Stimulated activated CD8-positive, alpha-beta memory T cell treated with anti-CD3 and anti-CD28 coated beads, Interleukin-4, amount 100 ng/mL, for 4 hours (primary cell): ENCODE results near the gene ARMH4.

Source experiments
- DNase-seq, 2 donors: peaks; one replicate each; pipeline ENCODE4 v3.0.0-alpha.2; 2020; ENCODE audit warnings: low read depth in 2 of 2, low spot score in 1 of 2

ARMH4 gene

DNA sequence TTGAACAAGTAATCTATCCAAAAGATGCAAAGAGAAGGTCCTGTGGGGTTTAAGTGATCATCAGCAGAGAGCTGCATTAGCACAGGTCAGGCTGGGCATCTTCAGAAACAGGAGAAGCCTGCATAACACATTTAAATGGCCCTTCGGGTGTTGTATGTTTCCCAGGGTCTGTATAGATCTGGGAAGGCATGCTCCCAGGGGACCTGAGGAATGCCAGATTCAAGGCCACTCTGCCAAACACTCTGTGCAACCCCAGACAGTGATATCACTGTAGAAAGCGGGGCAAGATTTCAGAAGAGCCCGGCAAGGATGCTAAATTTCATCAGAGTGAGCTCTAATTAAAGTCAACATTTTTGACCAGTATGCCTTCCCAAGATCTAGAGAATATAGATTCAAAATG, 92.9 kb downstream of the ARMH4 start:
- DNase-seq, result no peak

- no peak for DNase-seq
These were observed 96.5 kb downstream of the ARMH4 start for GRCh38 chr14:58055497-58056010.

- DNase-seq, result no peak
These were observed 97.9 kb downstream of the ARMH4 start for GRCh38 chr14:58054100-58054499.

- no peak for DNase-seq
These were observed 103.8 kb downstream of the ARMH4 start for GRCh38 chr14:58048219-58048618.

GRCh38 chr14:58027904-58028303, 124.1 kb downstream of the ARMH4 start:
- no peak for DNase-seq

DNA sequence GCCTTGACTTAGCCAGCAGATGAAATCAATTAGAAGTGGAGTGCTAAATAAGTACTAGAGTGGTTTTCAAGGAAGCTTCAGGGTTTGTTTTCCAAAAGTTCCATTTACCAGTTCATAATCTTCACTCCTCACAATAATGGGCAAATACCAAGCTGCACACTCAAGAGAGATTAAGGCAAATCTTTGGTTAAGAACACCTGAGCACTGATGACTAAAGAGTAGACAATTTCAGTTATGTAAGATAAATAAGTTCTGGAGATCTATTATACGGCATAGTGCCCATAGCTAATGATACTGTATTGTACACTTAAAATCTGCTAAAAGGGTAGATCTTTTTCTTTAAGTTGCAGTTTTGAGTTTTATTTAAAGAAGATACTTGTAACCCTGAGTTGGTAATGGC, 125.0 kb downstream of the ARMH4 start:
- DNase-seq, result no peak

GRCh38 chr14:58026219-58026618, 125.8 kb downstream of the ARMH4 start:
- DNase-seq, result no peak

DNA sequence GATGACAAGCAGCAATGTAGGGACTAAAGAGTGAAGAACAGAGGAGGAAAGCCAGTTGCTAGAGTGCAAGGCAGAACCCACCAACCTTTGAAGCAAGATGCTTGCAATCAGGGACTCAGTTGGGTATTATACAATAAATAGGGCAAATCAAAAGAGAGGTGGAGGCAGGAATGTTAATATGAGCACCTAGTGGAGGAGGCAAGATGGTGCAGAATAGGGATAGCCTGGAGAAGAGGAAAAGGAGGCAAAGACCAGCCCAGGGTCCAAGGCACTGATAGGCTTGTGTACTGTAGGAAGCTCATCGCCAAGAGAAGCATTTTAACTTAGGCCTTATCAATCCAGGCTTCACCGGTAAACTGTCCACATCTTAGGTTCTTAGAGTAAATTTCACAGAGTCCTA, 137.2 kb downstream of the ARMH4 start:
- DNase-seq, result no peak

DNA sequence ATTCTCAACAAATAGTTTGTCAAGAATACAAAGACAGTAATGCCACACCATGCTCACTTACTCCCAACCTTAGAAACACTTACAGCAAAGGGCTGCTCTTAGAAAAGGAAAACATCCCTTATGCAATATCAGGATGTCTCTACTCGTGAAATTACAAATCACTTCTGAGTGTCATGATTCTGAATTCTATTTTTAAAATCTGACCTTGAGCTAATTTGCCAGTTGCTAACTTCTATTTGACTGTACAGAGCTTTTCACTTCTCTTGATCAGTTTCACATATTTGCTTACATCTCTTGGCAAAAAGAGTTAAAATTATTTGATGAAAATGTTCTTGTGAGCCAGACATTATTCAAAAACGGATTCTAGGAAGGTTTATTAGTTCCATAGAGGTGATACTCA, 149.4 kb downstream of the ARMH4 start:
- no peak for DNase-seq

DNA sequence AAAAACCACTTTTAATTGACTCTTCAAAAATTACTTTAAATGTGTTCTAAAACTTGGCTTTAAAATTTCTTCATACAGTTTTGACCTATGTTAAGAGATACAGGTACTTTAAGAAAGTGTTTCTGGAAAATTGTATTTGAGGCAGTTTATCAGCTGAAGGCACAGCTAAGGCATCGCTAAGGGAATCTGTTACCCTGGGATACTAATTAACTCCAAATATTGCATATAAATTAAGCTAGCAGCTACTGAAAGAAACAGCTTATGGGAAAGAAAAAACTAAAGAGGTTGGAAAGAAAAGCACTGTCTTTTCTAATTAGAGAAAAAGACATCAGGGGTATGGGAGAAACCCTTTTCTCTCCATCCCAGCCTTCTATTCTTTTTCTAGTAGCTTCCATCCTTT, 152.0 kb downstream of the ARMH4 start:
- DNase-seq, result no peak

DNA sequence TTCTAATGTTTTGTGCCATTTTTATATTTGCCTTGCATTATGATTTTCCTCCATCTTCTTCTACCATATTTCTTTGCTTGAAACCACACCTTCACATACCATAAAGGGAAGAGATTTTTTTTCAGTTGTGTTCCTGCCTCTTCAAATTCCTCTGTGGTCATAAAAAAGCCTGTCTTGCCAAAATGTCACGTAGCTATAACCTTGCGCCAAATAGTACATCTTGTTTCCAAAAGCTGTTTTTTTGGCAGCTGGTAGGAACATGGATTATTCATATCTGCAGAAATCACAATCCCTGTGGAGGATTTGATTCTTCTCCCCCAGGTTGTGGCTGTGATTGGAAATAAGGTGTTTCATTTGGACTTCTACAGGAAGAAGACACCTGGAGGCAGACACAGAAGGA, 152.5 kb downstream of the ARMH4 start:
- DNase-seq, result no peak

DNA sequence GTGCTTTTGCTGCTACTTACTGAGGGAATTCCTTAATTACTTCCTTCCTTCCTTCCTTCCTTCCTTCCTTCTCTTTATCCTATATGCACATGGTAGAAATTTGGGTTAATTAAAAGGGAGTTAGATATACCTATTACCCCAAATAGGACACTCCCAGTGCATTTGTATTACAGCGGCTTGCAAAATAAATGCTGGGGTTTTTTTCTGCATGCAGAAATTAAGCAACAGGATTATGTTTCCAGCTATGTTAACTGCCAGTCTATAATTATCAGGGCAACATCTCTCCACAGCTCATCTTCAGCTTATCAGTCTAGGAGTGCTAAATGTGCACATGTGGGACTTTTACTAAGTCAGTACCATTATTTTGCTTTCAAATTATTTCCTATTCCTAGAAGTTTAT, 153.2 kb downstream of the ARMH4 start:
- DNase-seq, result no peak

- DNase-seq, result no peak
These were observed 160.7 kb downstream of the ARMH4 start for GRCh38 chr14:57991353-57991752.

GRCh38 chr14:57988445-57988844, 163.6 kb downstream of the ARMH4 start:
- DNase-seq, result no peak

GRCh38 chr14:57987596-57988300, 164.3 kb downstream of the ARMH4 start:
- no peak for DNase-seq

- DNase-seq, result no peak
These were observed 165.0 kb downstream of the ARMH4 start for GRCh38 chr14:57987051-57987450.

DNA sequence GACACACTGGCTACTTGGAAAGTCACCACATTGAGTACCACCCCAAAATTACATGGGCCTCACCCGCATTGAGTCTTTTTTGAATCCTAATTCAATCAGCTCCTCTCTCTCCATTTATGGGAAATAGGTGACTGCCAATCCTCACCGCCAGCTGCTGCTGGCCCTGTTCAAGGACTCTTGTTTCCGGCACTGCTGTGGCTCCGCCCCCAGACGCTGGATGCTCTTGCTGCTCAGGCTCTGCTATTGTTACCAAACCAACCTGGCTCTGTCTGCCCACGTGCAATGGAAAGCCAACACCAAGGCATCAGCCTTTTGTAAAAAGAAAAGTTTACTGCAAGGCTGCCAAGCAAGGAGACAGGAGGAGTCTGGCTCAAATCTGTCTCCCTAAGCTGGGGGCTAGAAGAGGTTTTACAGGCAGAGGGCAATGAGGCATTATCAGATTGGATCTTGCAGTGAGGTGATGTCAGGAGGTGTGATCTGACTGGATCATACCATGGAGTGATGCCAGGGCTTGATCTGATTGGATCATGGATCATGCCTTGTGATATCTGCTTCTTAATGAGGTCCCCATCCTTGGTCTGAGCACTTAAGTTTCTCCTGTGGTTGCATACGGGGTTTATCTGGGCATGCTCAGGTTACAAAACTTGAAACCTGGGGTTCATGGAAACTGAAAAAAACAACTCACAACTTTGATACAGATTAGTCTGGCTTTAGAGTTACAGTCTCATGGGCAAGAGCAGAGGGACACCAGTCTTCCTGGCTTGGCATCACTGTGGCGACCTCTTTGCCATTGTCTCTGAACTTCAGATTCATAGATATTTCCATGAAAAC, 169.0 kb downstream of the ARMH4 start:
- no peak for DNase-seq

DNA sequence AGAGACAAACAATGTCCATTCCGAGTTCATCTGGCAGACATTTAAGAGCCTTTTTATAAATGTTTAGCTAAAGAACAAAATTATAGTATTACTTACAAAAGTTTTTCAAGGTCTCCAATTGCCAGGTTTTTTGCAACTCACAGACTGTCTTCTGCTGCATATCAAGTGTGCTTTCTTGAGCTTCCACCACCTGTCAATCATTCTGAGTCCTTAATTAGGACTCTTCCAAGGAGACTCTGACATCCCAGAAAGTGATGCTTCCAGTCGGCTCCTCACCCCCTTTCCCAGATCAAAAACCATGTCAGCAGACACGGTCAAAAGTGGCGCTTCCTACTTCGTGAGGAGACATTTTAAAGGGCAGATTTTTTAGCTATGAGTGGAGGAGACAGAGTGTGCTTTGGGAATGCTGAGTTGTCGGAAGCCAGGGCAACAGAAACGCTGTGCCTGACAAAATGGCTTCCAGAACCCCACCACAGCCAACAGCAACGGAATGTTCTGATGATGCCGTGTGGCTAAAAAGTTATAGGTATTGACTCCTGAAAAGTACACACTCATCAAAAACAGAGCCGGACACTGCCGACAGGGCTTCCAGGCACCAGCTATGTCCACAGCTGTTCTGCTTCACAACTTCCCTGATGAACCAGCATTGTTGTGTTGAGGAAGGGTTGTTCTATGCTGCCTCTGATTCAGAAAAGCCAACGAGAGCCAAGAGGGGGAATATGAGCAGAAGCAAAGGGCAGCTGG, 170.0 kb downstream of the ARMH4 start:
- DNase-seq, result no peak

GRCh38 chr14:57979376-57980048, 172.5 kb downstream of the ARMH4 start:
- no peak for DNase-seq

- no peak for DNase-seq
These were observed 175.3 kb downstream of the ARMH4 start for GRCh38 chr14:57976701-57977100.

GRCh38 chr14:57974896-57975295, 177.1 kb downstream of the ARMH4 start:
- no peak for DNase-seq
